ENCODE data around the gene IKBKE. TPM values are rescaled to one million over a fixed set of nuclear protein-coding genes. Genes with fewer than 3 reads are reported as not detected.

IKBKE gene
- total and polyA plus RNA-seq, 10 of the 15 experiments (the other 5 are each of a cell fraction or from before 2014, with no cell fraction given): 12.8 to 35.1 (median 23.1) TPM

DNA sequence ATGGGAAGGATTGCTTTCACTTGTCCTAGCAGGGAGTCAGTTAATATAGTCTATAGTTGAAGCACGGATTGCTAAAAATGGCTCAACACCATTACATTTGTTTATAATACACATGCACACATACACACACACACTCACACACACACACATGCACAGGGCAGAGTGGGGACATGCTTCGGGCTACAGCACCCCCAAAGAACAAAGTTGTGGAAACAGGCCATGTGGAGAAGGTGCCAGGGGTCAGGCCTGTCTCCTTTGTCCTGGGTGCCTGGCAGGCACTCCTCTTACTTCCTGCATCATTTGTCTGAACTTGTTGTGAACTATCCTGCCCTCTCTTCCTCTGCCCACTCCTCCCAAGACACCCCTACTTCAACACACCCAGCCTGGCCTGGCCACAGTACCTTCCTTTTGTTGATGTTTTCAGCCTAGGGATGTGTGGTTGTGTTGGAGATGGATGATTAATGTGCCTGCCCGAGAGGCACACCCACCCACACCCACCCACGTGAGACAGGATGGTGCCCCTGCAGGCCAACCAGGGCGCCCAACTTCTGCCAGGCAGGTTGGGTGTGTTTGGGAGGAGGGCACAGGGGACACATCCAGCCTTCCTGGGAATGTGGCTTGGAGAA is 54.6 kb downstream of the IKBKE start (continued):
- TF ChIP-seq RUNX3 (IDR thresholded peaks at IDR 0.05; ENCODE audit: low read length): no peak

DNA sequence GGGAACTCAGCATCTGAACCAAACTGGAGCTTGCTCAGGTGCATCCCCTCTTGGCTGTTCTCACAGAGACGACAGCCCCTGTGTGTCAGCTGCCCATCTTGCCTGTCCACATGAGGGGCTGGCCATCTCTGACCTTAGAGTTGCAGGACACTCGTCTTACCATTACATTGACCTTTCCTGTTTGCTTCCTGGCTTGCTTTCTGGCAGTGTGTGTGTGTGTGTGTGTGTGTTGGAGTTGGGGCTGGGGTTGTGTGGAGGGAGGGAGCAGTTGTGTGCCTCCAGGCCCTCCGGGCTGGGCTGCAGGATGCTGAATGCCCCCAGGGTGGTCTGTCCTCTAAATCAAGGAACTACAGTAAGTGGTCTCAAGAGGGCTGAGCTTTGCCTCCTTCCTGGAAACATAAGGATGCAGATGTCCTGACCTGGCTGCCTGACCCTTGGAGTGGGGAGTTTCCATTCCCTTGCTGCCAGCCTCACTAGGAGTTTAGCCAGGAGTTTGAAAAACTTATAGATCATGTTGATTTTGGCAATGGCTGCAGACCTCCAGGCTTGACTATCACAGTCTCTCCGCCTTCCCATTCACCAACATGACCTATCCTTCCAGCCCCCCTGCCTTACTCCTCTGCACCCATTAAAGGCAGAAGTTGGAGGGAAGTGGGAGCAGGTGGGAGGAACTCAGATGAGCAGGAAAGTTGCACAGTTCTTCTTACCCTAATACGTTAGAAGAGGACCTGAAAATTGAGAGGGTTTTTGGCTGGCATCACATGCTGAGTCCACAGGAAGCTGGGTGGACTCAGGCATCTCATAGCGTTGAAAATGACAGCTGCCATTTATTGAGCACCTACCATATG is 56.0 kb downstream of the IKBKE start:
- no peaks in the 10 kb centered on the region; a peak in 1 of 4 replicates for H3K36me3 ChIP-seq (ENCODE audit: control insufficient read depth in 2 of 2, insufficient read depth in 2 of 2, low read length in 1 of 2)
- H3K9ac ChIP-seq (ENCODE audit: control insufficient read depth, insufficient read depth, low read length): no peak overlapping the region
- CTCF ChIA-PET: interaction anchor here (1.0 to 1.3 kb wide), 2 partner anchors 17 to 18 kb away, joined by 3 read pairs; no protein-coding TSS in a partner anchor
- no peak for FAIRE-seq
- no peak overlapping the region for H3K4me2 ChIP-seq (ENCODE audit: control insufficient read depth, insufficient read depth)
- H3K79me2 ChIP-seq (ENCODE audit: control insufficient read depth, insufficient read depth, low read length): no peaks in the 10 kb centered on the region
- no peak overlapping the region for H3K27ac ChIP-seq (ENCODE audit: control insufficient read depth, insufficient read depth)
- H3K4me3 ChIP-seq: no peak overlapping the region
- POLR2A ChIA-PET: no interaction called here
- RAD21 ChIA-PET (ENCODE audit: unreplicated experiment): no interaction called here
- TF ChIP-seq CREB1 (IDR thresholded peaks at IDR 0.05; ENCODE audit: low read depth) (no peak), BCL11A (IDR thresholded peaks at IDR 0.05; ENCODE audit: low read depth, low read length) (no peak), EED (IDR thresholded peaks at IDR 0.05; ENCODE audit: low read depth) (no peak), SREBF2 (IDR thresholded peaks at IDR 0.05; ENCODE audit: low read length) (no peak), E2F4 (IDR thresholded peaks at IDR 0.05; ENCODE audit: low read depth, low read length) (no peak), GABPA (IDR thresholded peaks at IDR 0.05; ENCODE audit: low read depth) (no peak), CHD2 (IDR thresholded peaks at IDR 0.05; ENCODE audit: borderline replicate concordance, low read depth, low read length) (no peak), E2F8 (IDR thresholded peaks at IDR 0.05; ENCODE audit: low read depth, partially characterized antibody) (no peak), TBL1XR1 (IDR thresholded peaks at IDR 0.05; ENCODE audit: low read depth, low read length) (no peak), RAD51 (IDR thresholded peaks at IDR 0.05) (no peak), ESRRA (IDR thresholded peaks at IDR 0.05; ENCODE audit: low read length) (no peak)
- TF ChIP-seq, protein P1, sequence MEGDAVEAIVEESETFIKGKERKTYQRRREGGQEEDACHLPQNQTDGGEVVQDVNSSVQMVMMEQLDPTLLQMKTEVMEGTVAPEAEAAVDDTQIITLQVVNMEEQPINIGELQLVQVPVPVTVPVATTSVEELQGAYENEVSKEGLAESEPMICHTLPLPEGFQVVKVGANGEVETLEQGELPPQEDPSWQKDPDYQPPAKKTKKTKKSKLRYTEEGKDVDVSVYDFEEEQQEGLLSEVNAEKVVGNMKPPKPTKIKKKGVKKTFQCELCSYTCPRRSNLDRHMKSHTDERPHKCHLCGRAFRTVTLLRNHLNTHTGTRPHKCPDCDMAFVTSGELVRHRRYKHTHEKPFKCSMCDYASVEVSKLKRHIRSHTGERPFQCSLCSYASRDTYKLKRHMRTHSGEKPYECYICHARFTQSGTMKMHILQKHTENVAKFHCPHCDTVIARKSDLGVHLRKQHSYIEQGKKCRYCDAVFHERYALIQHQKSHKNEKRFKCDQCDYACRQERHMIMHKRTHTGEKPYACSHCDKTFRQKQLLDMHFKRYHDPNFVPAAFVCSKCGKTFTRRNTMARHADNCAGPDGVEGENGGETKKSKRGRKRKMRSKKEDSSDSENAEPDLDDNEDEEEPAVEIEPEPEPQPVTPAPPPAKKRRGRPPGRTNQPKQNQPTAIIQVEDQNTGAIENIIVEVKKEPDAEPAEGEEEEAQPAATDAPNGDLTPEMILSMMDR (IDR thresholded peaks at IDR 0.05 in 2 of 3, conservative IDR thresholded peaks at IDR 0.05 in 1 of 3; ENCODE audit: control insufficient read depth in 2 of 3, extremely low read depth in 1 of 3, insufficient read depth in 1 of 3, low read depth in 3 of 3, low read length in 3 of 3): no peak
- TF ChIP-seq, protein P2, sequence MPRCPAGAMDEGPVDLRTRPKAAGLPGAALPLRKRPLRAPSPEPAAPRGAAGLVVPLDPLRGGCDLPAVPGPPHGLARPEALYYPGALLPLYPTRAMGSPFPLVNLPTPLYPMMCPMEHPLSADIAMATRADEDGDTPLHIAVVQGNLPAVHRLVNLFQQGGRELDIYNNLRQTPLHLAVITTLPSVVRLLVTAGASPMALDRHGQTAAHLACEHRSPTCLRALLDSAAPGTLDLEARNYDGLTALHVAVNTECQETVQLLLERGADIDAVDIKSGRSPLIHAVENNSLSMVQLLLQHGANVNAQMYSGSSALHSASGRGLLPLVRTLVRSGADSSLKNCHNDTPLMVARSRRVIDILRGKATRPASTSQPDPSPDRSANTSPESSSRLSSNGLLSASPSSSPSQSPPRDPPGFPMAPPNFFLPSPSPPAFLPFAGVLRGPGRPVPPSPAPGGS (IDR thresholded peaks at IDR 0.05; ENCODE audit: borderline replicate concordance, insufficient read depth, low read depth, low read length, poor library complexity, severe bottlenecking): no peak
- H3K4me1 ChIP-seq (ENCODE audit: control insufficient read depth, insufficient read depth, low read length): no peaks in the 10 kb centered on the region
- H4K20me1 ChIP-seq (ENCODE audit: control insufficient read depth, insufficient read depth): no peaks in the 10 kb centered on the region
- intact Hi-C loops (cut with micrococcal nuclease; ENCODE audit: unreplicated experiment): no loop called here
- no peak overlapping the region for H2AFZ ChIP-seq (ENCODE audit: control insufficient read depth, low read depth, low read length)
- no peak for ATAC-seq
- H3K27me3 ChIP-seq (replicated peaks in 1 of 2; ENCODE audit: control insufficient read depth in 2 of 2, insufficient read depth in 2 of 2, low read length in 1 of 2): no peaks in the 10 kb centered on the region
- in situ Hi-C loops (cut with MboI): no loop called here
- H3K9me3 ChIP-seq (replicated peaks; ENCODE audit: control insufficient read depth, insufficient read depth, low read length): no peaks in the 10 kb centered on the region
- BruUV-seq (replicated peaks): no TSS peak
- DNase-seq (ENCODE audit: low read depth, low spot score): no peak
- 40% methylated on average over 6 of the region's 6 CpGs for WGBS (ENCODE audit: insufficient coverage, insufficient replicate concordance, low lambda C conversion rate, missing lambda C conversion rate)
- SMC1A ChIA-PET (ENCODE audit: uncharacterized antibody, unreplicated experiment): interaction anchor here (0.8 to 1.5 kb wide), 3 partner anchors 41 to 58 kb away, joined by 3 to 4 read pairs (median 3); partner anchors contain the start of gene IKBKE

Data from GM12878 (cell line).